Ovary (tissue), 3 donors: Measurements from ENCODE around the gene PRDM16.

Experiments used
- EP300 ChIP-seq: sonication (generic); formaldehyde crosslinking; IDR thresholded peaks from one replicate; pipeline ENCODE4 v1.6.1; 2017; ENCODE audit warnings: antibody characterized with exemption
- POLR2A ChIP-seq: fragments of 450-650 bp; IDR thresholded peaks from one replicate; pipeline ENCODE4 v1.6.1; 2017; ENCODE audit warnings: antibody characterized with exemption, mild to moderate bottlenecking, moderate library complexity
- TF ChIP-seq, protein P1 (sequence below), 3 donors: fragments of 450-650 bp in 2 of 3; fragments of 200-600 bp in 1 of 3; IDR thresholded peaks; one replicate each; pipeline versions ENCODE4 v1.5.1 to v1.8.0; 2016 to 2022; ENCODE audit warnings: antibody characterized with exemption in 3 of 3, mild to moderate bottlenecking in 1 of 3
- donor health status: DM: no; HTN: no; CAD: no.

DNA sequence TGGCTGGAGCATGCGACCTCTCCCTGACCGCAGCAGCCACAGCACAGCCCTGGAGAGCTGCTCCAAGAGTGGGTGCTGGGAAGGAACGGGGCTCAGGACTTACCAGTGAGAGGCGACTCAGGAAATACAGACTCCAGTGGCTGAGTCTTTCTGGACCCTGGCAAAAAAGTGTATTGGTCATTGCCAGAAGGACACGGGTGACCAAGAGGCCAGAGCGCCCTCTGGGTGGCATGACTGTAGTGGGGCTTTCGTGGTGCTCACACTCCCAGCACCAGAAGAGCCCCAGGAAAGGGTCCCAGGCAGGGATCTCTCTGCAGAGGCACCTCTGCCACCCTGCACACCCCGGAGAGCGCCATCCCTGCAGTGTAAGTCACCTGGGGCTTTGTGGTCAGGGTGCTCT, 8.9 kb upstream of the PRDM16 start:
- TF ChIP-seq, protein P1, sequence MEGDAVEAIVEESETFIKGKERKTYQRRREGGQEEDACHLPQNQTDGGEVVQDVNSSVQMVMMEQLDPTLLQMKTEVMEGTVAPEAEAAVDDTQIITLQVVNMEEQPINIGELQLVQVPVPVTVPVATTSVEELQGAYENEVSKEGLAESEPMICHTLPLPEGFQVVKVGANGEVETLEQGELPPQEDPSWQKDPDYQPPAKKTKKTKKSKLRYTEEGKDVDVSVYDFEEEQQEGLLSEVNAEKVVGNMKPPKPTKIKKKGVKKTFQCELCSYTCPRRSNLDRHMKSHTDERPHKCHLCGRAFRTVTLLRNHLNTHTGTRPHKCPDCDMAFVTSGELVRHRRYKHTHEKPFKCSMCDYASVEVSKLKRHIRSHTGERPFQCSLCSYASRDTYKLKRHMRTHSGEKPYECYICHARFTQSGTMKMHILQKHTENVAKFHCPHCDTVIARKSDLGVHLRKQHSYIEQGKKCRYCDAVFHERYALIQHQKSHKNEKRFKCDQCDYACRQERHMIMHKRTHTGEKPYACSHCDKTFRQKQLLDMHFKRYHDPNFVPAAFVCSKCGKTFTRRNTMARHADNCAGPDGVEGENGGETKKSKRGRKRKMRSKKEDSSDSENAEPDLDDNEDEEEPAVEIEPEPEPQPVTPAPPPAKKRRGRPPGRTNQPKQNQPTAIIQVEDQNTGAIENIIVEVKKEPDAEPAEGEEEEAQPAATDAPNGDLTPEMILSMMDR (IDR thresholded peaks at IDR 0.05) = no peak
- no peak for TF ChIP-seq EP300
- no peak for TF ChIP-seq POLR2A
